T-helper 9 cell (primary cell): ENCODE results near the gene RASGRF1.

ENCODE experiments used
- DNase-seq: peaks from one replicate; pipeline ENCODE4 v3.0.0-alpha.2; 2020

The RASGRF1 gene

GRCh38 chr15:78925956-78926743, 164.4 kb downstream of the RASGRF1 start:
- DNase-seq = no peak

- DNase-seq = no peak
Observed at GRCh38 chr15:78925076-78925624, 165.4 kb downstream of the RASGRF1 start.

GRCh38 chr15:78923480-78924360, 166.9 kb downstream of the RASGRF1 start:
- DNase-seq = no peak

- no peak for DNase-seq
Observed at GRCh38 chr15:78923015-78923414, 167.6 kb downstream of the RASGRF1 start.

GRCh38 chr15:78922527-78922926, 168.1 kb downstream of the RASGRF1 start:
- DNase-seq = no peak

GRCh38 chr15:78921940-78922339, 168.6 kb downstream of the RASGRF1 start:
- no peak for DNase-seq

- DNase-seq = no peak
Observed at GRCh38 chr15:78921517-78921916, 169.1 kb downstream of the RASGRF1 start.

- DNase-seq = no peak
Observed at GRCh38 chr15:78917888-78918287, 172.7 kb downstream of the RASGRF1 start.

GRCh38 chr15:78916088-78916487, 174.5 kb downstream of the RASGRF1 start:
- no peak for DNase-seq

GRCh38 chr15:78915341-78916087, 175.1 kb downstream of the RASGRF1 start:
- no peak for DNase-seq

- DNase-seq = no peak
Observed at GRCh38 chr15:78914027-78914764, 176.4 kb downstream of the RASGRF1 start.

GRCh38 chr15:78913012-78913411, 177.6 kb downstream of the RASGRF1 start:
- DNase-seq = no peak

GRCh38 chr15:78912316-78912715, 178.3 kb downstream of the RASGRF1 start:
- no peak for DNase-seq

GRCh38 chr15:78910271-78910670, 180.3 kb downstream of the RASGRF1 start:
- DNase-seq = no peak
